Choroid plexus epithelial cell (primary cell): ENCODE measurements around the gene SMC3.
"Not testable (repeated sequence)": the region's sequence is repeated elsewhere in the genome, so short reads cannot be mapped to it uniquely, and the experiment has no call there.

Source experiments
- DNase-seq: peaks from one replicate; pipeline ENCODE4 v3.0.0-alpha.2; 2010; ENCODE audit warnings: low read depth
- H3K4me3 ChIP-seq: 2 replicates; pipeline ENCODE4 v1.5.1; 2011; ENCODE audit warnings: low read depth, mild to moderate bottlenecking, control low read depth, low read length, moderate library complexity
- CTCF ChIP-seq: conservative IDR thresholded peaks from 2 replicates; pipeline ENCODE4 v1.5.1; 2011; ENCODE audit warnings: low read depth, mild to moderate bottlenecking, control low read depth, inconsistent platforms, low read length, moderate library complexity

The SMC3 gene

GRCh38 chr10:110609605-110610004 lies 42.1 kb downstream of the SMC3 start:
- no peak overlapping the region for H3K4me3 ChIP-seq
- DNase-seq: no peak
- no peak for TF ChIP-seq CTCF

- peak; percentile 75 for DNase-seq
- TF ChIP-seq CTCF: peak; percentile 92
- no peak overlapping the region for H3K4me3 ChIP-seq
Observed at GRCh38 chr10:110610308-110610774, 42.8 kb downstream of the SMC3 start.

GRCh38 chr10:110610781-110611180 lies 43.3 kb downstream of the SMC3 start:
- not testable (repeated sequence) for DNase-seq, H3K4me3 ChIP-seq

- DNase-seq: no peak
- no peak overlapping the region for H3K4me3 ChIP-seq
- no peak for TF ChIP-seq CTCF
Observed at GRCh38 chr10:110612087-110612486, 44.6 kb downstream of the SMC3 start.

GRCh38 chr10:110612629-110613028 lies 45.1 kb downstream of the SMC3 start:
- no peak overlapping the region for H3K4me3 ChIP-seq
- no peak for TF ChIP-seq CTCF
- no peak for DNase-seq

GRCh38 chr10:110613341-110613995 lies 46.0 kb downstream of the SMC3 start:
- TF ChIP-seq CTCF: no peak
- no peak for DNase-seq
- H3K4me3 ChIP-seq: no peak overlapping the region

GRCh38 chr10:110613996-110614495 lies 46.6 kb downstream of the SMC3 start:
- no peak for TF ChIP-seq CTCF
- DNase-seq: no peak
- H3K4me3 ChIP-seq: no peak overlapping the region
